Activated T-cell treated with anti-CD3 and anti-CD28 coated beads, Interleukin-2, amount 50 U/mL, for 48 hours (primary cell): Measurements from ENCODE around the gene VPS16.

Experiments
- DNase-seq, 2 experiments: peaks; one replicate each; pipeline ENCODE4 v3.0.0-alpha.2; 2020

Gene VPS16

GRCh38 chr20:2903686-2904085 lies 63.1 kb downstream of the VPS16 start:
- DNase-seq: no peak

- DNase-seq: no peak
Observed at GRCh38 chr20:2907519-2907918, 67.0 kb downstream of the VPS16 start.

- DNase-seq: no peak
Observed at GRCh38 chr20:2909953-2910352, 69.4 kb downstream of the VPS16 start.

- no peak for DNase-seq
Observed at GRCh38 chr20:2911200-2911599, 70.7 kb downstream of the VPS16 start.

GRCh38 chr20:2914160-2914559 lies 73.6 kb downstream of the VPS16 start:
- DNase-seq: no peak
